Calu3 (cell line): ENCODE data around the gene KRTAP10-11. TPM values are rescaled to one million over a fixed set of nuclear protein-coding genes. Genes with fewer than 3 reads are reported as not detected.

Experiments
- BruUV-seq: library from RNA; stranded (reverse); fragments of 400-500 nt; replicated peaks from 2 replicates; lab custom pipeline; 2021; lab: Mats Ljungman, UMichigan
- CTCF ChIA-PET: fragments of 300-600 bp; sonication (Branson Sonifier 250); formaldehyde crosslinking; loops from one replicate; lab custom pipeline; 2022; ENCODE audit warnings: antibody characterized with exemption; lab: Charles Lee
- DNase-seq: peaks from one replicate; pipeline ENCODE4 v3.0.0; 2022
- H3K27ac Mint-ChIP-seq: one replicate; pipeline ENCODE4 v1.8.0; 2022; ENCODE audit warnings: mixed read lengths; ENCODE audit not compliant: unreplicated experiment
- H3K27me3 Mint-ChIP-seq: one replicate; pipeline ENCODE4 v1.8.0; 2022; ENCODE audit warnings: mixed read lengths; ENCODE audit not compliant: unreplicated experiment
- H3K36me3 Mint-ChIP-seq: one replicate; pipeline ENCODE4 v1.8.0; 2022; ENCODE audit warnings: mild to moderate bottlenecking, moderate library complexity, mixed read lengths; ENCODE audit not compliant: insufficient read depth, unreplicated experiment
- H3K4me1 Mint-ChIP-seq: one replicate; pipeline ENCODE4 v1.8.0; 2022; ENCODE audit warnings: mild to moderate bottlenecking, low read depth, mixed read lengths; ENCODE audit not compliant: unreplicated experiment
- H3K4me3 Mint-ChIP-seq: one replicate; pipeline ENCODE4 v1.8.0; 2022; ENCODE audit warnings: mild to moderate bottlenecking, low read depth, moderate library complexity, mixed read lengths; ENCODE audit not compliant: unreplicated experiment
- H3K9me3 Mint-ChIP-seq: one replicate; pipeline ENCODE4 v1.8.0; 2022; ENCODE audit warnings: low read depth, mixed read lengths; ENCODE audit not compliant: unreplicated experiment
- intact Hi-C: fragments of 100-400 bp; cut with micrococcal nuclease; formaldehyde crosslinking; loops from one replicate; pipeline ENCODE4 v1.10.0; 2022; ENCODE audit not compliant: unreplicated experiment
- total RNA-seq: library from RNA; stranded (reverse); gene quantifications from 2 replicates; pipeline ENCODE4 v1.2.3, GENCODE V29; 2022
- TF ChIP-seq, protein P1 (sequence below): fragments of 200-600 bp; IDR thresholded peaks from one replicate; pipeline ENCODE4 v1.8.0; 2022; ENCODE audit warnings: antibody characterized with exemption; ENCODE audit not compliant: unreplicated experiment

Gene KRTAP10-11
- total RNA-seq, 1 experiment from 2014 or later, result not detected

- Mint-ChIP-seq H3K27ac (no peak overlapping the region), H3K36me3 (peaks cover 5% of the 10 kb centered on the region), H3K4me3 (no peak overlapping the region), H3K4me1 (no peaks in the 10 kb centered on the region), H3K9me3 (no peaks in the 10 kb centered on the region), H3K27me3 (peaks cover 91% of the 10 kb centered on the region)
- intact Hi-C loops, result no loop called here
- DNase-seq, result no peak
- BruUV-seq, result no TSS peak
- CTCF ChIA-PET, result no interaction called here
- TF ChIP-seq, protein P1, sequence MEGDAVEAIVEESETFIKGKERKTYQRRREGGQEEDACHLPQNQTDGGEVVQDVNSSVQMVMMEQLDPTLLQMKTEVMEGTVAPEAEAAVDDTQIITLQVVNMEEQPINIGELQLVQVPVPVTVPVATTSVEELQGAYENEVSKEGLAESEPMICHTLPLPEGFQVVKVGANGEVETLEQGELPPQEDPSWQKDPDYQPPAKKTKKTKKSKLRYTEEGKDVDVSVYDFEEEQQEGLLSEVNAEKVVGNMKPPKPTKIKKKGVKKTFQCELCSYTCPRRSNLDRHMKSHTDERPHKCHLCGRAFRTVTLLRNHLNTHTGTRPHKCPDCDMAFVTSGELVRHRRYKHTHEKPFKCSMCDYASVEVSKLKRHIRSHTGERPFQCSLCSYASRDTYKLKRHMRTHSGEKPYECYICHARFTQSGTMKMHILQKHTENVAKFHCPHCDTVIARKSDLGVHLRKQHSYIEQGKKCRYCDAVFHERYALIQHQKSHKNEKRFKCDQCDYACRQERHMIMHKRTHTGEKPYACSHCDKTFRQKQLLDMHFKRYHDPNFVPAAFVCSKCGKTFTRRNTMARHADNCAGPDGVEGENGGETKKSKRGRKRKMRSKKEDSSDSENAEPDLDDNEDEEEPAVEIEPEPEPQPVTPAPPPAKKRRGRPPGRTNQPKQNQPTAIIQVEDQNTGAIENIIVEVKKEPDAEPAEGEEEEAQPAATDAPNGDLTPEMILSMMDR, result no peak
Measured at GRCh38 chr21:44677881-44678280, 31.7 kb downstream of the KRTAP10-11 start.

GRCh38 chr21:44681152-44681551 is 34.9 kb downstream of the KRTAP10-11 start:
- CTCF ChIA-PET, result no interaction called here
- Mint-ChIP-seq H3K27me3 (peaks cover 92% of the 10 kb centered on the region), H3K27ac (no peak overlapping the region), H3K9me3 (no peaks in the 10 kb centered on the region), H3K4me1 (no peaks in the 10 kb centered on the region), H3K4me3 (no peak overlapping the region), H3K36me3 (peaks cover 5% of the 10 kb centered on the region)
- TF ChIP-seq, protein P1, result no peak
- BruUV-seq, result no TSS peak
- no peak for DNase-seq
- intact Hi-C loops, result no loop called here

- TF ChIP-seq, protein P1, result no peak
- Mint-ChIP-seq H3K4me1 (no peaks in the 10 kb centered on the region), H3K4me3 (no peak within 1 kb of the TSS), H3K27me3 (peaks cover 92% of the 10 kb centered on the region), H3K36me3 (no peaks in the 10 kb centered on the region), H3K9me3 (no peaks in the 10 kb centered on the region), H3K27ac (no peak within 1 kb of the TSS)
- CTCF ChIA-PET, result no interaction called here
- BruUV-seq, result no TSS peak
- no peak for DNase-seq
- intact Hi-C loops, result no loop called here
Measured at GRCh38 chr21:44681861-44682579, 35.8 kb downstream of the KRTAP10-11 start, which contains the start of gene KRTAP12-1. TSS of gene KRTAP12-1 (minus strand) at chr21:44682163. CDS start at chr21:44682123, 40 bp downstream.

GRCh38 chr21:44682580-44683151 is 36.5 kb downstream of the KRTAP10-11 start:
- no TSS peak for BruUV-seq
- no peaks in the 10 kb centered on the region for H3K36me3 Mint-ChIP-seq
- no peak overlapping the region for H3K27ac Mint-ChIP-seq
- CTCF ChIA-PET, result no interaction called here
- peaks cover 92% of the 10 kb centered on the region for H3K27me3 Mint-ChIP-seq
- TF ChIP-seq, protein P1, result no peak
- no peak overlapping the region for H3K4me3 Mint-ChIP-seq
- H3K9me3 Mint-ChIP-seq, result no peaks in the 10 kb centered on the region
- intact Hi-C loops, result no loop called here
- no peaks in the 10 kb centered on the region for H3K4me1 Mint-ChIP-seq
- DNase-seq, result no peak
